Panc1 (cell line): ENCODE data around the gene MPC1.

Experiments used
- CTCF ChIP-seq: fragments of 450-650 bp; IDR thresholded peaks from 2 replicates; pipeline ENCODE4 v1.5.1; 2017; ENCODE audit warnings: mild to moderate bottlenecking
- POLR2AphosphoS5 ChIP-seq: IDR thresholded peaks from 2 replicates; pipeline ENCODE4 v1.6.1; 2012; ENCODE audit warnings: mild to moderate bottlenecking, low read depth, low read length, moderate library complexity
- REST ChIP-seq, 2 experiments: IDR thresholded peaks; 2 replicates each; pipeline ENCODE4 v1.6.1; 2011 to 2012; ENCODE audit warnings: low read depth in 2 of 2, control low read depth in 1 of 2, low read length in 1 of 2, mild to moderate bottlenecking in 1 of 2, moderate library complexity in 1 of 2; ENCODE audit not compliant: insufficient read depth in 1 of 2
- SIN3A ChIP-seq: IDR thresholded peaks from 2 replicates; pipeline ENCODE4 v1.6.1; 2012; ENCODE audit warnings: low read depth, mild to moderate bottlenecking, low read length, moderate library complexity, borderline replicate concordance; ENCODE audit not compliant: insufficient read depth
- TCF7L2 ChIP-seq: IDR thresholded peaks from 2 replicates; pipeline ENCODE4 v1.6.1; 2011; ENCODE audit warnings: mild to moderate bottlenecking, low read depth, low read length, inconsistent platforms

- TF ChIP-seq CTCF (no peak), TCF7L2 (no peak), POLR2AphosphoS5 (no peak), REST (IDR thresholded peaks at IDR 0.05; ENCODE audit: insufficient read depth in 1 of 2, low read depth in 2 of 2, low read length in 1 of 2) (no peak), SIN3A (no peak)
Measured at GRCh38 chr6:166354143-166354542, 28.6 kb downstream of the MPC1 start.
